22Rv1 (cell line): ENCODE results near the gene OR52A5.

Experiments used
- ZFX ChIP-seq: fragments of 450-650 bp; IDR thresholded peaks from 2 replicates; pipeline ENCODE4 v1.6.1; 2017; ENCODE audit warnings: antibody characterized with exemption, borderline replicate concordance
- TF ChIP-seq, protein P1 (sequence below): fragments of 450-650 bp; IDR thresholded peaks from 2 replicates; pipeline ENCODE4 v1.5.1; 2017; ENCODE audit warnings: mild to moderate bottlenecking

DNA sequence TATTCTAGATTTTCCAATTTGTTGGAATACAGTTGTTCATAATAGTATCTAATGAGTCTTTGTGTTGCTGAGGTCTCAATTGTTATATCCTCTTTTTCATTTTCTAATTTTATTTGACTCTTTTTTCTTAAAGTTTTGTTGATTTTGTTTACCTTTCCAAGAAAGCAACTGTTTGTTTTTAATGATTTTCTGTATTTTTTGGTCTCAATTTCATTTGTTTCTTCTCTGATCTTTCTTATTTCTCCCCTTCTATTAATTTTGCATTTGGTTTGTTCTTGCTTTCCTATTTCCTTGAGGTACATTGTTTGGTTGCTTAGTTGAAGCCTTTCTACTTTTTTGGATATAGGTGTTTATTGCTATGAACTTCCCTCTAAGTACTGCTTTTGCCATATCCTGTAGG is 21.6 kb upstream of the OR52A5 start:
- TF ChIP-seq, protein P1, sequence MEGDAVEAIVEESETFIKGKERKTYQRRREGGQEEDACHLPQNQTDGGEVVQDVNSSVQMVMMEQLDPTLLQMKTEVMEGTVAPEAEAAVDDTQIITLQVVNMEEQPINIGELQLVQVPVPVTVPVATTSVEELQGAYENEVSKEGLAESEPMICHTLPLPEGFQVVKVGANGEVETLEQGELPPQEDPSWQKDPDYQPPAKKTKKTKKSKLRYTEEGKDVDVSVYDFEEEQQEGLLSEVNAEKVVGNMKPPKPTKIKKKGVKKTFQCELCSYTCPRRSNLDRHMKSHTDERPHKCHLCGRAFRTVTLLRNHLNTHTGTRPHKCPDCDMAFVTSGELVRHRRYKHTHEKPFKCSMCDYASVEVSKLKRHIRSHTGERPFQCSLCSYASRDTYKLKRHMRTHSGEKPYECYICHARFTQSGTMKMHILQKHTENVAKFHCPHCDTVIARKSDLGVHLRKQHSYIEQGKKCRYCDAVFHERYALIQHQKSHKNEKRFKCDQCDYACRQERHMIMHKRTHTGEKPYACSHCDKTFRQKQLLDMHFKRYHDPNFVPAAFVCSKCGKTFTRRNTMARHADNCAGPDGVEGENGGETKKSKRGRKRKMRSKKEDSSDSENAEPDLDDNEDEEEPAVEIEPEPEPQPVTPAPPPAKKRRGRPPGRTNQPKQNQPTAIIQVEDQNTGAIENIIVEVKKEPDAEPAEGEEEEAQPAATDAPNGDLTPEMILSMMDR = no peak
- TF ChIP-seq ZFX = no peak
